Progenitor cell of endocrine pancreas (in vitro differentiated cells): ENCODE data around the gene TMBIM1. TPM values are rescaled to one million over a fixed set of nuclear protein-coding genes. Genes with fewer than 3 reads are reported as not detected.

Experiments
- DNase-seq: peaks from one replicate; pipeline ENCODE4 v3.0.0; 2021; ENCODE audit warnings: low spot score; ENCODE audit not compliant: unreplicated experiment
- H3K27ac Mint-ChIP-seq: 2 replicates; pipeline ENCODE4 v1.8.0; 2021; ENCODE audit warnings: mild to moderate bottlenecking, moderate library complexity, mixed read lengths
- H3K27me3 Mint-ChIP-seq: 2 replicates; pipeline ENCODE4 v1.8.0; 2021; ENCODE audit warnings: mixed read lengths
- H3K36me3 Mint-ChIP-seq: 2 replicates; pipeline ENCODE4 v1.8.0; 2022; ENCODE audit warnings: mixed read lengths; ENCODE audit not compliant: insufficient read depth
- H3K4me1 Mint-ChIP-seq: 2 replicates; pipeline ENCODE4 v1.8.0; 2021; ENCODE audit warnings: low read depth, mixed read lengths
- H3K4me3 Mint-ChIP-seq: 2 replicates; pipeline ENCODE4 v1.8.0; 2021; ENCODE audit warnings: low read depth, mild to moderate bottlenecking, moderate library complexity, mixed read lengths
- H3K9me3 Mint-ChIP-seq: 2 replicates; pipeline ENCODE4 v1.8.0; 2021; ENCODE audit warnings: low read depth, mixed read lengths
- CTCF ChIP-seq: fragments of 200-600 bp; sonication (generic); IDR thresholded peaks from one replicate; pipeline ENCODE4 v1.5.0; 2021; ENCODE audit warnings: antibody characterized with exemption, mild to moderate bottlenecking; ENCODE audit not compliant: unreplicated experiment
- microRNA-seq: library from miRNA; unstranded; fragments of <30 nt; microRNA quantifications from one replicate; pipeline ENCODE4 v1.1.0, GENCODE V29; 2020; ENCODE audit warnings: borderline number of aligned reads; ENCODE audit not compliant: unreplicated experiment
- total RNA-seq: library from RNA; stranded (reverse); gene quantifications from 2 replicates; pipeline ENCODE4 v1.2.1, GENCODE V29; 2021

The TMBIM1 gene
- total RNA-seq, 1 donor from 2014 or later, result 131 TPM

GRCh38 chr2:218226903-218227302, 65.4 kb downstream of the TMBIM1 start:
- Mint-ChIP-seq H3K27me3 (no peaks in the 10 kb centered on the region), H3K4me3 (no peak overlapping the region), H3K4me1 (peaks cover 10% of the 10 kb centered on the region), H3K27ac (no peak overlapping the region), H3K36me3 (peaks cover 22% of the 10 kb centered on the region), H3K9me3 (no peaks in the 10 kb centered on the region)
- no peak for TF ChIP-seq CTCF
- no peak for DNase-seq

Small RNAs within 50 kb of the gene (microRNA-seq; reads per million reads assigned to microRNA genes)
- gene MIR6513, result 3.6 reads per million
- 1.8 reads per million for gene MIR6810

Other genes with a start within 250 kb of the TMBIM1 start
- gene RUFY4, start 223.2 kb downstream of the TMBIM1 start, total RNA-seq, result not detected in 2 replicates
- gene CXCR2, start 166.5 kb downstream of the TMBIM1 start, total RNA-seq, result not detected in 2 replicates
- not detected in 2 replicates for gene CXCR1, start 125.5 kb downstream of the TMBIM1 start, total RNA-seq
- gene ARPC2, start 75.3 kb downstream of the TMBIM1 start, total RNA-seq, result 153 and 160 TPM in 2 replicates
- gene GPBAR1, start 31.5 kb downstream of the TMBIM1 start, total RNA-seq, result 9.1 and 9.7 TPM in 2 replicates
- gene AAMP, start 22.4 kb downstream of the TMBIM1 start, total RNA-seq, result 79.2 and 85.2 TPM in 2 replicates
- 54.3 and 54.5 TPM in 2 replicates for gene PNKD, start 22.0 kb downstream of the TMBIM1 start, total RNA-seq
- 3.3 and 3.8 TPM in 2 replicates for gene CATIP, start 64.4 kb upstream of the TMBIM1 start, total RNA-seq
- 0.33 and 0.34 TPM in 2 replicates for gene SLC11A1, start 89.8 kb upstream of the TMBIM1 start, total RNA-seq
- gene CTDSP1, start 107.4 kb upstream of the TMBIM1 start, total RNA-seq, result 102 and 108 TPM in 2 replicates
- 281 and 305 TPM in 2 replicates for gene VIL1, start 126.6 kb upstream of the TMBIM1 start, total RNA-seq